ENCODE results near the gene CD96.
"Not testable (repeated sequence)": the region's sequence is repeated elsewhere in the genome, so short reads cannot be mapped to it uniquely, and the experiment has no call there.

Gene CD96

GRCh38 chr3:111630638-111631037 is 88.6 kb downstream of the CD96 start:
- DNase-seq: not testable (repeated sequence)

GRCh38 chr3:111635403-111635802 is 93.4 kb downstream of the CD96 start:
- DNase-seq: no peak

GRCh38 chr3:111636366-111636885 is 94.4 kb downstream of the CD96 start:
- DNase-seq: peak; percentile 43

GRCh38 chr3:111639316-111639715 is 97.3 kb downstream of the CD96 start:
- no peak for DNase-seq

- DNase-seq: no peak
These were observed 107.1 kb downstream of the CD96 start for GRCh38 chr3:111648991-111649579.

GRCh38 chr3:111650378-111651275 is 108.6 kb downstream of the CD96 start:
- no peak for DNase-seq

GRCh38 chr3:111652492-111653180 is 110.6 kb downstream of the CD96 start:
- no peak for DNase-seq

- DNase-seq: no peak
These were observed 111.8 kb downstream of the CD96 start for GRCh38 chr3:111653766-111654165.

- no peak for DNase-seq
These were observed 120.0 kb downstream of the CD96 start for GRCh38 chr3:111662012-111662411.

- DNase-seq: no peak
These were observed 120.9 kb downstream of the CD96 start for GRCh38 chr3:111662907-111663306.

GRCh38 chr3:111666041-111666735 is 124.2 kb downstream of the CD96 start:
- no peak for DNase-seq

GRCh38 chr3:111667170-111667569 is 125.2 kb downstream of the CD96 start:
- no peak for DNase-seq

- DNase-seq: no peak
These were observed 125.7 kb downstream of the CD96 start for GRCh38 chr3:111667621-111668239.

GRCh38 chr3:111668326-111668725 is 126.3 kb downstream of the CD96 start:
- no peak for DNase-seq

- no peak for DNase-seq
These were observed 127.0 kb downstream of the CD96 start for GRCh38 chr3:111668888-111669488.

- no peak for DNase-seq
These were observed 128.1 kb downstream of the CD96 start for GRCh38 chr3:111669926-111670630.

GRCh38 chr3:111672461-111672860 is 130.5 kb downstream of the CD96 start:
- not testable (repeated sequence) for DNase-seq

- DNase-seq: no peak
These were observed 133.8 kb downstream of the CD96 start for GRCh38 chr3:111675846-111676210.

- DNase-seq: no peak
These were observed 134.4 kb downstream of the CD96 start for GRCh38 chr3:111676211-111677006.

- DNase-seq: no peak
These were observed 135.0 kb downstream of the CD96 start for GRCh38 chr3:111677007-111677392.

All from retina (tissue), 1 donor.